ENCODE results near the gene TEX10.
A peak's percentile ranks its signal among the peaks of the same experiment; 100 is the strongest.

The TEX10 gene

GRCh38 chr9:100307080-100307479 is 45.7 kb downstream of the TEX10 start:
- CTCF ChIA-PET: no interaction called here
- Histone ChIP-seq H3K4me1 (ENCODE audit: control insufficient read depth, insufficient read depth, low read length) (no peaks in the 10 kb centered on the region), H3K36me3 (ENCODE audit: control insufficient read depth in 2 of 2, insufficient read depth in 1 of 2, low read length in 2 of 2) (peaks cover 9 to 90% of the 10 kb centered on the region in 2 experiments), H3K4me3 (ENCODE audit: low read depth, low read length) (no peak overlapping the region), H3K9me3 (ENCODE audit: control insufficient read depth, insufficient read depth, low read depth, low read length) (no peaks in the 10 kb centered on the region), H3K27ac (ENCODE audit: extremely low read depth, low read depth, low read length) (no peak overlapping the region)
- POLR2A ChIA-PET: no interaction called here
- TF ChIP-seq, protein P1, sequence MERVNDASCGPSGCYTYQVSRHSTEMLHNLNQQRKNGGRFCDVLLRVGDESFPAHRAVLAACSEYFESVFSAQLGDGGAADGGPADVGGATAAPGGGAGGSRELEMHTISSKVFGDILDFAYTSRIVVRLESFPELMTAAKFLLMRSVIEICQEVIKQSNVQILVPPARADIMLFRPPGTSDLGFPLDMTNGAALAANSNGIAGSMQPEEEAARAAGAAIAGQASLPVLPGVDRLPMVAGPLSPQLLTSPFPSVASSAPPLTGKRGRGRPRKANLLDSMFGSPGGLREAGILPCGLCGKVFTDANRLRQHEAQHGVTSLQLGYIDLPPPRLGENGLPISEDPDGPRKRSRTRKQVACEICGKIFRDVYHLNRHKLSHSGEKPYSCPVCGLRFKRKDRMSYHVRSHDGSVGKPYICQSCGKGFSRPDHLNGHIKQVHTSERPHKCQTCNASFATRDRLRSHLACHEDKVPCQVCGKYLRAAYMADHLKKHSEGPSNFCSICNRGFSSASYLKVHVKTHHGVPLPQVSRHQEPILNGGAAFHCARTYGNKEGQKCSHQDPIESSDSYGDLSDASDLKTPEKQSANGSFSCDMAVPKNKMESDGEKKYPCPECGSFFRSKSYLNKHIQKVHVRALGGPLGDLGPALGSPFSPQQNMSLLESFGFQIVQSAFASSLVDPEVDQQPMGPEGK (tag by site-specific recombination; IDR thresholded peaks at IDR 0.05): no peak
- no peak for TF ChIP-seq ZNF391 (tag by site-specific recombination; IDR thresholded peaks at IDR 0.05; ENCODE audit: borderline replicate concordance, low read depth)
- TF ChIP-seq ZBTB6 (tag by site-specific recombination; IDR thresholded peaks at IDR 0.05): no peak
- TF ChIP-seq, protein P2, sequence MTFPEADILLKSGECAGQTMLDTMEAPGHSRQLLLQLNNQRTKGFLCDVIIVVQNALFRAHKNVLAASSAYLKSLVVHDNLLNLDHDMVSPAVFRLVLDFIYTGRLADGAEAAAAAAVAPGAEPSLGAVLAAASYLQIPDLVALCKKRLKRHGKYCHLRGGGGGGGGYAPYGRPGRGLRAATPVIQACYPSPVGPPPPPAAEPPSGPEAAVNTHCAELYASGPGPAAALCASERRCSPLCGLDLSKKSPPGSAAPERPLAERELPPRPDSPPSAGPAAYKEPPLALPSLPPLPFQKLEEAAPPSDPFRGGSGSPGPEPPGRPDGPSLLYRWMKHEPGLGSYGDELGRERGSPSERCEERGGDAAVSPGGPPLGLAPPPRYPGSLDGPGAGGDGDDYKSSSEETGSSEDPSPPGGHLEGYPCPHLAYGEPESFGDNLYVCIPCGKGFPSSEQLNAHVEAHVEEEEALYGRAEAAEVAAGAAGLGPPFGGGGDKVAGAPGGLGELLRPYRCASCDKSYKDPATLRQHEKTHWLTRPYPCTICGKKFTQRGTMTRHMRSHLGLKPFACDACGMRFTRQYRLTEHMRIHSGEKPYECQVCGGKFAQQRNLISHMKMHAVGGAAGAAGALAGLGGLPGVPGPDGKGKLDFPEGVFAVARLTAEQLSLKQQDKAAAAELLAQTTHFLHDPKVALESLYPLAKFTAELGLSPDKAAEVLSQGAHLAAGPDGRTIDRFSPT (tag by site-specific recombination; IDR thresholded peaks at IDR 0.05): no peak
- TF ChIP-seq REPIN1 (tag by site-specific recombination; IDR thresholded peaks at IDR 0.05; ENCODE audit: low read depth): no peak
- no peak for TF ChIP-seq ZNF221 (tag by site-specific recombination; IDR thresholded peaks at IDR 0.05; ENCODE audit: borderline replicate concordance)

DNA sequence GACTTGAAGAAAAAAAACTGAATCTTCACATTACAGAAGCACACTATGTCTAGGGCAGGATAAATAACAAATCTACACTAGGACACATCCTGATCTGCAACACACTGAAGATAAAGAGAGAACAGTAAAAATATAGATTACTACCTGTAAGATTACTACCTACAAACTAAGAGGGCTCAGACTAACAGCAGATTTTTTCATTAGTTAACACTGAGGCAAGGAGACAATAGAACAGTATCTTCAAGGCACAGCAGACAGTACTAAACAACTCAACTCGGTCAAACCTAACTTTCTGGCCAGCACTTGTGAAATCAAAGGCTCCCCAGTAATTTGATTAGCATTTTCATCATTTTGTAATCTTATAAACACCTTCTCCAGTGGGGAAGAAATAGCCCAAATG is 46.5 kb downstream of the TEX10 start:
- TF ChIP-seq SETDB1 (IDR thresholded peaks at IDR 0.05; ENCODE audit: insufficient read length, low read length) (peak; percentile 57), REST (tag by site-specific recombination; IDR thresholded peaks at IDR 0.05) (no peak)
- peaks cover 9 to 95% of the 10 kb centered on the region in 2 experiments for H3K36me3 ChIP-seq (ENCODE audit: control insufficient read depth in 2 of 2, insufficient read depth in 1 of 2, low read length in 2 of 2)
- no peak overlapping the region for H3K4me3 ChIP-seq (ENCODE audit: low read depth, low read length)
- H3K9me3 ChIP-seq (ENCODE audit: control insufficient read depth, insufficient read depth, low read depth, low read length): no peaks in the 10 kb centered on the region
- ChIA-PET CTCF (interaction anchor here (0.6 to 1.8 kb wide), 4 partner anchors 10 to 412 kb away, joined by 3 to 6 read pairs (median 4); no protein-coding TSS in a partner anchor), POLR2A (no interaction called here)
- no peak overlapping the region for H3K27ac ChIP-seq (ENCODE audit: extremely low read depth, low read depth, low read length)
- H3K4me1 ChIP-seq (ENCODE audit: control insufficient read depth, insufficient read depth, low read length): no peaks in the 10 kb centered on the region

- Histone ChIP-seq H3K4me1 (ENCODE audit: control insufficient read depth, insufficient read depth, low read length) (no peaks in the 10 kb centered on the region), H3K4me3 (ENCODE audit: low read depth, low read length) (no peak overlapping the region), H3K9me3 (ENCODE audit: control insufficient read depth, insufficient read depth, low read depth, low read length) (no peaks in the 10 kb centered on the region), H3K36me3 (ENCODE audit: control insufficient read depth in 2 of 2, insufficient read depth in 1 of 2, low read length in 2 of 2) (peaks cover 6 to 95% of the 10 kb centered on the region in 2 experiments), H3K27ac (ENCODE audit: extremely low read depth, low read depth, low read length) (no peak overlapping the region)
- TF ChIP-seq ZNF48 (tag by site-specific recombination; IDR thresholded peaks at IDR 0.05): no peak
- TF ChIP-seq ZNF600 (tag by site-specific recombination; IDR thresholded peaks at IDR 0.05): no peak
- TF ChIP-seq ZNF248 (tag by site-specific recombination; IDR thresholded peaks at IDR 0.05): no peak
- TF ChIP-seq ZNF596 (tag by site-specific recombination; IDR thresholded peaks at IDR 0.05): no peak
- TF ChIP-seq ZNF214 (tag by site-specific recombination; IDR thresholded peaks at IDR 0.05; ENCODE audit: borderline replicate concordance): no peak
- no peak for TF ChIP-seq PRDM10 (tag by site-specific recombination; IDR thresholded peaks at IDR 0.05)
- TF ChIP-seq ZNF561 (tag by site-specific recombination; IDR thresholded peaks at IDR 0.05; ENCODE audit: borderline replicate concordance): no peak
- CTCF ChIA-PET: interaction anchor here (1.9 kb wide), 1 partner anchor 20 kb away, joined by 5 read pairs; no protein-coding TSS in a partner anchor
- POLR2A ChIA-PET: no interaction called here
Observed at GRCh38 chr9:100303747-100304146, 49.0 kb downstream of the TEX10 start.
